Neuron (in vitro differentiated cells): ENCODE measurements around the gene RGR.

ENCODE experiments used
- H2AFZ ChIP-seq: one replicate; pipeline ENCODE4 v1.6.1; 2013; ENCODE audit warnings: low read depth, mild to moderate bottlenecking, inconsistent platforms, low read length, moderate library complexity
- H3K27me3 ChIP-seq: one replicate; pipeline ENCODE4 v1.6.1; 2013; ENCODE audit warnings: low read length; ENCODE audit not compliant: insufficient read depth
- H3K36me3 ChIP-seq: one replicate; pipeline ENCODE4 v1.6.1; 2013; ENCODE audit warnings: low read length; ENCODE audit not compliant: insufficient read depth
- H3K4me1 ChIP-seq: one replicate; pipeline ENCODE4 v1.6.1; 2013; ENCODE audit warnings: low read length; ENCODE audit not compliant: insufficient read depth
- H3K4me3 ChIP-seq: 2 replicates; pipeline ENCODE4 v1.5.1; 2013; ENCODE audit warnings: mild to moderate bottlenecking, low read length, moderate library complexity
- H3K9me3 ChIP-seq: one replicate; pipeline ENCODE4 v1.6.1; 2013; ENCODE audit warnings: low read length

Gene RGR

DNA sequence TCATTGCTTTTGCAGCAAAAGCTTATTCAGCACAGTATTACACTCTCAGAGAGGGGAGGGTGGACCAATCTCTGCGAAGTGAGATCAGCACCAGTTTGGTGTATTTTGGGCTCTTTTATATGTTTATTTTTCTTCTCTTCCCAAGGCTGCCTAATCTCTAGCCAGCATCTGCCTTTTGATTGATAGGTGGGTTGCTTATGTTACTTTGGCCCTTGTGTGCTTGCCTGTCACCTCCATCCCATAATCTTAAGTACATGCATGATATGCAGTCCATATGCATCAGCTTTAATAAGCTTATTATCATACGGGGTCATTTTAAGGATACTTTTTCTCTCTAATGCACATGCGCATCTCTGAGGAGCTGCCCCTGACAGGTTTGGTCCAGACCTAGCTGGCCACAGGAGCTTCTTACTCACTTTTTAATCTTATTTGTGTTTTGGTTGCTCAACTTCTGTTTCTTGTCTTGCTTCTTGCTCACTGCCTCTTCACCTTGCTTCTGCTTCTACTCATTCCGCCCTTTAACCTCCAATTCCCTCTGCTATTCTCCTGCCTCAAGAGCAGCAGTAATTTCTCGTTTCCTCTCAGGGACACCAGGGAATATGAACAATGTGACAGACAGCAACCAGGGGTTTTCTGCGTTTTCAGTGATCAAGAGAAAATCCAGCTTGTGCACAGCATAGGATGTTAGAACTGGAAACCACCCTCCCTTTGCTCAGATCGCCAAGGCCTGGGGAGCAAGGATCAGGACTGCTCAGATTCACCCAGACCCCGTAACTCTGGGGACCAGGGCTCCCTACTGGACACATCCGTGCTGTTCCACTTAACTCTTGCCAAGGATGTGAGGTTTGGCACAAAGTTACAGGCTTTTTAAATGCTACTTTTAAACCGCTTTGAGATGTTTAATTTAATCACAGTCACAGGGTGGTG, 10.0 kb downstream of the RGR start:
- Histone ChIP-seq H3K9me3 (no peaks in the 10 kb centered on the region), H3K36me3 (no peaks in the 10 kb centered on the region), H3K27me3 (no peaks in the 10 kb centered on the region), H3K4me1 (no peaks in the 10 kb centered on the region), H3K4me3 (no peak overlapping the region), H2AFZ (no peak overlapping the region)

- Histone ChIP-seq H3K9me3 (no peaks in the 10 kb centered on the region), H3K27me3 (peaks cover 12% of the 10 kb centered on the region), H3K4me1 (no peaks in the 10 kb centered on the region), H3K36me3 (no peaks in the 10 kb centered on the region), H3K4me3 (no peak overlapping the region), H2AFZ (no peak overlapping the region)
Measured at GRCh38 chr10:84256510-84257342, 11.9 kb downstream of the RGR start.

DNA sequence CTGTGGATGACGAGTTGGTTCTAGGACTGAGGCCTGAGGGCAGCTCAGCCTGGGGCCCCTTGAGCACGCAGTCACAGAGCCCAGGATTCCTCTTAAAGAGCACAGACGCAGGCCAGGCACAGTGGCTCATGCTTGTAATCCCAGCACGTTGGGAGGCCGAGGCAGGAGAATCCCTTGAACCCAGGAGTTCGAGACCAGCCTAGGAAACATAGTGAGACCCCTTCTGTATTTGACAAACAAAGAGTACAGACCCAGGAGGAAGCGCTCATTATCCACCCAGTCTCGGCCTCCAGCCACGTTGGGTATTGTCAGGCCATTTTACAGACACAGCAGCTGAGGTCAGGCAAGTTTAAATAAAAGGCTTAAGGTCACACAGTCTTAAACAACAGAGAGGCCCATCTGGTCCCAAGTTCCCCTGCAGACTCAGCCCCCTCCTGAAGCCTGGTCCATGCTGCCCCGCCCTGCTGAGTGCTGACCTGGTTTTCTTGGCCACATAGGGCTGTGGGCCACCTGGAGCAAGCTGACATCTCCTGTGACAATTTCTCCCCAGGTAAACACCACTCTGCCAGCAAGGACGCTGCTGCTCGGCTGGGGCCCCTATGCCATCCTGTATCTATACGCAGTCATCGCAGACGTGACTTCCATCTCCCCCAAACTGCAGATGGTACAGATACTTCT, 12.6 kb downstream of the RGR start:
- H2AFZ ChIP-seq: no peak overlapping the region
- H3K4me1 ChIP-seq: no peaks in the 10 kb centered on the region
- no peaks in the 10 kb centered on the region for H3K36me3 ChIP-seq
- H3K27me3 ChIP-seq: peaks cover 16% of the 10 kb centered on the region
- H3K9me3 ChIP-seq: no peaks in the 10 kb centered on the region
- no peak overlapping the region for H3K4me3 ChIP-seq

GRCh38 chr10:84258034-84258695, 13.3 kb downstream of the RGR start:
- Histone ChIP-seq H3K9me3 (no peaks in the 10 kb centered on the region), H3K4me3 (no peak overlapping the region), H3K4me1 (no peaks in the 10 kb centered on the region), H2AFZ (no peak overlapping the region), H3K36me3 (no peaks in the 10 kb centered on the region), H3K27me3 (peaks cover 18% of the 10 kb centered on the region)

- Histone ChIP-seq H3K9me3 (no peaks in the 10 kb centered on the region), H2AFZ (no peak overlapping the region), H3K27me3 (peaks cover 21% of the 10 kb centered on the region), H3K36me3 (no peaks in the 10 kb centered on the region), H3K4me3 (no peak overlapping the region), H3K4me1 (peaks cover 3% of the 10 kb centered on the region)
Measured at GRCh38 chr10:84261236-84261915, 16.5 kb downstream of the RGR start.

DNA sequence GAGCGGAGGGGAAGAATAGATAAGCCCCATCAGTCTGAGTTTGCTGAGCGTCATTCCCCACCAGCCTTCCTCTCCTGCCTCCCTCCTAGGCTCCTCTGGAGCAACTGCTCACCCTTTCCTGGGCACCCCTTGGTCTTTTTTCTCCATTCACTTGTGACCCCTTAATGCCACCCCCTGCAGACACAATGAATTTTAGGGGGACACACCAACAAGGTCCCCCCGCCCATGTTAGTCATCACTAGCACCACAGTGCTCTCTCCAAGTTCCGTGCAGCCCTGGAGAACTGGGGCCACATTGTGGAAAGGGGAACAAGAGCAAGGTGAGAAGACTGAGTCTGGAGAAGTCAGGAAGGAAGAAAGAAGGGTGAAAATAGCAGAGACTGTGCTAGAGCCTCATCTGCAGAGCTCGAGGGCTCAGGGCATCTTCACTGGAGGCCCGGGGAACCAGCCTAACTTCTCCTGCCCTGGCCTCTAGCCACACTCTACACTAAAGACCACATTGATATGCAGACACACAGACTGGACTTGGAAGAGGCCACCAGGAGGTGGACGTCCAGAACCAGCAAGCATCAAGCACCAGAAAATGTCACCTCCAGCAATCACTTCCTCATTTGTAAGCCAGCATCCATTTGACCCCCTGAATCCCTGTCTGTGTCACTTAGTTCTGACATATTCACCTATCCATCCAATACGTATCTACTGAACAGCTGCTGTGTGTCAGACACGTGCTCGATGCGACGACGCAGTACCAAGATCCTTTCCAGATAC, 17.5 kb downstream of the RGR start:
- Histone ChIP-seq H3K9me3 (no peaks in the 10 kb centered on the region), H3K4me1 (peaks cover 3% of the 10 kb centered on the region), H3K27me3 (peaks cover 21% of the 10 kb centered on the region), H2AFZ (no peak overlapping the region), H3K4me3 (no peak overlapping the region), H3K36me3 (no peaks in the 10 kb centered on the region)

GRCh38 chr10:84263716-84264115, 18.9 kb downstream of the RGR start:
- H3K4me3 ChIP-seq: no peak overlapping the region
- H3K27me3 ChIP-seq: peaks cover 21% of the 10 kb centered on the region
- H3K36me3 ChIP-seq: no peaks in the 10 kb centered on the region
- H3K9me3 ChIP-seq: no peaks in the 10 kb centered on the region
- no peak overlapping the region for H2AFZ ChIP-seq
- H3K4me1 ChIP-seq: peaks cover 3% of the 10 kb centered on the region

- Histone ChIP-seq H2AFZ (no peak overlapping the region), H3K4me3 (no peak overlapping the region), H3K9me3 (no peaks in the 10 kb centered on the region), H3K27me3 (peaks cover 21% of the 10 kb centered on the region), H3K4me1 (peaks cover 3% of the 10 kb centered on the region), H3K36me3 (no peaks in the 10 kb centered on the region)
Measured at GRCh38 chr10:84264611-84265141, 19.8 kb downstream of the RGR start.

GRCh38 chr10:84265418-84265817, 20.6 kb downstream of the RGR start:
- Histone ChIP-seq H3K4me3 (no peak overlapping the region), H3K27me3 (peaks cover 20% of the 10 kb centered on the region), H3K9me3 (no peaks in the 10 kb centered on the region), H2AFZ (no peak overlapping the region), H3K4me1 (peaks cover 3% of the 10 kb centered on the region), H3K36me3 (no peaks in the 10 kb centered on the region)

DNA sequence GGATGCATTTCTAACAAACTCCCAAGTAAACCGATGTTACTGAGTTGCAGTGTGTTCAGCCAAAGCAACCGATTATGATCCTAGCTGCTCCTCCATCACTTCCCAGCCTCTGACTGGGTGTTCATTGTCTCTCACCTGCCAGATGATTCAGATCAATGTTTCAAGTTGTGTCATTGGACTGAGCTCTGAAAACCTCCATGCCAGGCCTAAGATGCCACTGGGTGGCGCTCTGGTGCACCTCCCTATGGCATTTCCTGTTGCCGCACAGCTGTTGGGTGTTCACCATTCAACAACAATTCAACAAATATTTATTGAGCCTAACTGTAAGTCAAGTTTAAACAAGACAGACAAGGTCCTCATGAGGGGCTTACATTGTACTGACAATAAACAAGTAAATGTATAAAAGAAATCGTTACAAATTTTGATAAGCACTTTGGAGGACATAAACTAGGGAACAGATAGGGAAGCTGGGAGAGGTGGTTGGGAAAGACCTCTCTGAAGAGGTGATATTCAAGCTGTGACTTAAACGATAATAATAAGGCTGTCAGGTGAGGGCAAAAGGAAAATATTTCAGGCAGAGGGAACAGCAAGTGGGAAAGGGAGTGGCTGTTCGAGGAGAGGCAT, 22.8 kb downstream of the RGR start:
- Histone ChIP-seq H3K4me1 (peaks cover 3% of the 10 kb centered on the region), H3K27me3 (peaks cover 4% of the 10 kb centered on the region), H3K4me3 (no peak overlapping the region), H3K9me3 (no peaks in the 10 kb centered on the region), H3K36me3 (no peaks in the 10 kb centered on the region), H2AFZ (no peak overlapping the region)

- peaks cover 10% of the 10 kb centered on the region for H3K27me3 ChIP-seq
- no peaks in the 10 kb centered on the region for H3K36me3 ChIP-seq
- H3K9me3 ChIP-seq: no peaks in the 10 kb centered on the region
- no peak overlapping the region for H2AFZ ChIP-seq
- peaks cover 3% of the 10 kb centered on the region for H3K4me1 ChIP-seq
- H3K4me3 ChIP-seq: no peak overlapping the region
Measured at GRCh38 chr10:84269162-84269561, 24.3 kb downstream of the RGR start.
